ENCODE data around the gene MED12L. TPM values are rescaled to one million over a fixed set of nuclear protein-coding genes. Genes with fewer than 3 reads are reported as not detected.

The MED12L gene
- total and polyA plus RNA-seq, 10 of the 15 experiments (the other 5 are each of a cell fraction or from before 2014, with no cell fraction given): 0.01 to 0.06 (median 0.03) TPM; not detected in 2

- TF ChIP-seq E2F8 (IDR thresholded peaks at IDR 0.05; ENCODE audit: low read depth, partially characterized antibody) (no peak), E2F4 (IDR thresholded peaks at IDR 0.05; ENCODE audit: low read depth, low read length) (no peak), ZSCAN29 (IDR thresholded peaks at IDR 0.05) (no peak), WRNIP1 (IDR thresholded peaks at IDR 0.05; ENCODE audit: borderline replicate concordance, low read depth, low read length) (no peak), TBL1XR1 (IDR thresholded peaks at IDR 0.05; ENCODE audit: low read depth, low read length) (no peak), POU2F2 (IDR thresholded peaks at IDR 0.05; ENCODE audit: borderline replicate concordance, low read depth, low read length) (no peak), JUNB (IDR thresholded peaks at IDR 0.05) (peak; percentile 63), RUNX3 (IDR thresholded peaks at IDR 0.05; ENCODE audit: low read length) (no peak)
Measured at GRCh38 chr3:151276687-151277042, 191.2 kb downstream of the MED12L start (continued).

- TF ChIP-seq CEBPZ (IDR thresholded peaks at IDR 0.05; ENCODE audit: low read depth, low read length) (no peak), ZBTB11 (CRISPR knock-in tag; IDR thresholded peaks at IDR 0.05) (no peak), RUNX3 (IDR thresholded peaks at IDR 0.05; ENCODE audit: low read length) (peak; percentile 32; the same call in 1 of the 2 replicates)
- H3K4me1 ChIP-seq (ENCODE audit: control insufficient read depth, insufficient read depth, low read length): peaks cover 36% of the 10 kb centered on the region
- 11% methylated on average over 4 of the region's 4 CpGs for WGBS (ENCODE audit: insufficient coverage, insufficient replicate concordance, low lambda C conversion rate, missing lambda C conversion rate)
- H2AFZ ChIP-seq (ENCODE audit: control insufficient read depth, low read depth, low read length): peak within 1 kb of the TSS; percentile 12; the same call in 1 of the 2 replicates
- intact Hi-C loops (cut with micrococcal nuclease; ENCODE audit: unreplicated experiment) (no loop called here), in situ Hi-C loops (cut with MboI) (loop anchor here (5.0 to 10.0 kb wide), 3 partner anchors 51 to 733 kb away; partner anchors contain the start of genes EIF2A and SERP1)
- no peak within 1 kb of the TSS for H3K4me3 ChIP-seq
- H3K9me3 ChIP-seq (replicated peaks; ENCODE audit: control insufficient read depth, insufficient read depth, low read length): no peaks in the 10 kb centered on the region
- no peaks in the 10 kb centered on the region for H3K27me3 ChIP-seq (replicated peaks in 1 of 2; ENCODE audit: control insufficient read depth in 2 of 2, insufficient read depth in 2 of 2, low read length in 1 of 2)
- RAD21 ChIA-PET (ENCODE audit: unreplicated experiment): interaction anchor here (0.7 to 6.0 kb wide), 5 partner anchors 11 to 110 kb away, joined by 3 to 50 read pairs (median 9); no protein-coding TSS in a partner anchor
- no peak within 1 kb of the TSS for H3K27ac ChIP-seq (ENCODE audit: control insufficient read depth, insufficient read depth)
- DNase-seq (ENCODE audit: low read depth, low spot score) (no peak), ATAC-seq (peak; percentile 23; the same call in 2 of the 3 replicates), FAIRE-seq (peak; percentile 49)
- H3K9ac ChIP-seq (ENCODE audit: control insufficient read depth, insufficient read depth, low read length): no peak within 1 kb of the TSS
- CTCF ChIA-PET: interaction anchor here (0.9 to 9.6 kb wide), 9 partner anchors 11 to 561 kb away, joined by 3 to 182 read pairs (median 5); no protein-coding TSS in a partner anchor
- H4K20me1 ChIP-seq (ENCODE audit: control insufficient read depth, insufficient read depth): no peaks in the 10 kb centered on the region
- H3K4me2 ChIP-seq (ENCODE audit: control insufficient read depth, insufficient read depth): peak within 1 kb of the TSS; percentile 3; the same call in 1 of the 2 replicates
- POLR2A ChIA-PET: interaction anchor here (1.5 kb wide), 1 partner anchor 70 kb away, joined by 5 read pairs; no protein-coding TSS in a partner anchor
- H3K36me3 ChIP-seq (ENCODE audit: control insufficient read depth in 2 of 2, insufficient read depth in 2 of 2, low read length in 1 of 2): no peaks in the 10 kb centered on the region
- no peaks in the 10 kb centered on the region for H3K79me2 ChIP-seq (ENCODE audit: control insufficient read depth, insufficient read depth, low read length)
- SMC1A ChIA-PET (ENCODE audit: uncharacterized antibody, unreplicated experiment): interaction anchor here (0.6 to 6.7 kb wide), 11 partner anchors 10 to 184 kb away, joined by 3 to 98 read pairs (median 5); no protein-coding TSS in a partner anchor
- BruUV-seq (replicated peaks): no TSS peak
Measured at GRCh38 chr3:151278230-151278629, 192.8 kb downstream of the MED12L start, which contains the start of gene P2RY14. Gene P2RY14, minus strand, starts transcription at chr3:151278542. Its CDS starts 64,226 bp downstream, at chr3:151214316.

Data from GM12878 (cell line).